Natural killer cell (primary cell): ENCODE data around the gene TUFM. TPM values are rescaled to one million over a fixed set of nuclear protein-coding genes. Genes with fewer than 3 reads are reported as not detected.
A peak's percentile ranks its signal among the peaks of the same experiment; 100 is the strongest.

Experiments used
- ATAC-seq, 3 donors: fragments of 150-1000 bp in 2 of 3; fragments of 200-7000 bp in 1 of 3; cut with Tn5 transposase; 1 replicate in 1 of 3; 2 replicates in 2 of 3; pipeline ENCODE4 v1.10.0; 2021; ENCODE audit warnings: mild to moderate bottlenecking in 2 of 3, moderate library complexity in 2 of 3
- DNase-seq, 2 donors: peaks; one replicate each; pipeline versions ENCODE4 v3.0.0 to v3.0.0-alpha.2; 2013 to 2021; ENCODE audit warnings: mixed read lengths in 1 of 2
- H3K27ac ChIP-seq: one replicate; pipeline ENCODE4 v1.5.1; 2013; ENCODE audit warnings: mild to moderate bottlenecking, low read length
- H3K27me3 ChIP-seq: one replicate; pipeline ENCODE4 v1.6.1; 2013; ENCODE audit warnings: low read length; ENCODE audit not compliant: control insufficient read depth, insufficient read depth
- H3K36me3 ChIP-seq: one replicate; pipeline ENCODE4 v1.6.1; 2013; ENCODE audit warnings: low read length; ENCODE audit not compliant: control insufficient read depth, insufficient read depth
- H3K4me1 ChIP-seq: one replicate; pipeline ENCODE4 v1.6.1; 2013; ENCODE audit warnings: low read length; ENCODE audit not compliant: control insufficient read depth, insufficient read depth
- H3K4me3 ChIP-seq: one replicate; pipeline ENCODE4 v1.5.1; 2013; ENCODE audit warnings: low read length
- H3K9me3 ChIP-seq: one replicate; pipeline ENCODE4 v1.6.1; 2013; ENCODE audit warnings: low read length; ENCODE audit not compliant: control insufficient read depth, insufficient read depth
- H3K27ac Mint-ChIP-seq, 2 donors: one replicate each; pipeline ENCODE4 v1.8.0; 2022; ENCODE audit warnings: mild to moderate bottlenecking in 2 of 2, mixed read lengths in 2 of 2, moderate library complexity in 1 of 2
- H3K27me3 Mint-ChIP-seq, 2 donors: one replicate each; pipeline ENCODE4 v1.8.0; 2022; ENCODE audit warnings: low read depth in 2 of 2, mixed read lengths in 2 of 2
- H3K36me3 Mint-ChIP-seq: one replicate; pipeline ENCODE4 v1.8.0; 2022; ENCODE audit warnings: mixed read lengths
- H3K4me1 Mint-ChIP-seq, 2 donors: one replicate each; pipeline ENCODE4 v1.8.0; 2022; ENCODE audit warnings: mixed read lengths in 2 of 2
- H3K4me3 Mint-ChIP-seq: one replicate; pipeline ENCODE4 v1.8.0; 2022; ENCODE audit warnings: mild to moderate bottlenecking, moderate library complexity, mixed read lengths
- H3K9me3 Mint-ChIP-seq, 2 donors: one replicate each; pipeline ENCODE4 v1.8.0; 2022; ENCODE audit warnings: mixed read lengths in 2 of 2
- WGBS: methylation state at CpG from one replicate; pipeline ENCODE4 v1.1.7; 2013; ENCODE audit warnings: missing lambda C conversion rate; ENCODE audit not compliant: insufficient coverage; 5-methylcytosine and 5-hydroxymethylcytosine counted together
- intact Hi-C: fragments of 100-400 bp; cut with micrococcal nuclease; formaldehyde crosslinking; loops from one replicate; pipeline ENCODE4 v1.14.2; 2022
- total RNA-seq, 4 donors: library from RNA; stranded (reverse); fragments of 120-200 nt in 1 of 4; gene quantifications; one replicate each; pipeline versions ENCODE4 v1.2.3 to v1.2.4, GENCODE V29; 2013 to 2022
- TF ChIP-seq, protein P1 (sequence below): fragments of 200-600 bp; IDR thresholded peaks from one replicate; pipeline ENCODE4 v1.8.0; 2022; ENCODE audit warnings: antibody characterized with exemption

Gene TUFM
- total RNA-seq, 3 donors from 2014 or later (not counting 1 experiment from before 2014, with no cell fraction given) = 108 to 128 (median 118) TPM

- intact Hi-C loops = no loop called here
- 92% methylated on average over 12 of the region's 12 CpGs for WGBS
- no peaks in the 10 kb centered on the region for H3K9me3 ChIP-seq
- Mint-ChIP-seq H3K36me3 (peaks cover 7% of the 10 kb centered on the region), H3K27me3 (no peaks in the 10 kb centered on the region), H3K4me3 (peak overlapping the region; percentile 82), H3K9me3 (no peaks in the 10 kb centered on the region), H3K4me1 (peaks cover 22 to 42% of the 10 kb centered on the region in 2 donors), H3K27ac (peak overlapping the region; percentile 95 to 96)
- H3K4me1 ChIP-seq = peaks cover 29% of the 10 kb centered on the region
- no peak overlapping the region for H3K27ac ChIP-seq
- no peak overlapping the region for H3K4me3 ChIP-seq
- H3K27me3 ChIP-seq = no peaks in the 10 kb centered on the region
- DNase-seq (no peak), ATAC-seq (no peak)
- TF ChIP-seq, protein P1, sequence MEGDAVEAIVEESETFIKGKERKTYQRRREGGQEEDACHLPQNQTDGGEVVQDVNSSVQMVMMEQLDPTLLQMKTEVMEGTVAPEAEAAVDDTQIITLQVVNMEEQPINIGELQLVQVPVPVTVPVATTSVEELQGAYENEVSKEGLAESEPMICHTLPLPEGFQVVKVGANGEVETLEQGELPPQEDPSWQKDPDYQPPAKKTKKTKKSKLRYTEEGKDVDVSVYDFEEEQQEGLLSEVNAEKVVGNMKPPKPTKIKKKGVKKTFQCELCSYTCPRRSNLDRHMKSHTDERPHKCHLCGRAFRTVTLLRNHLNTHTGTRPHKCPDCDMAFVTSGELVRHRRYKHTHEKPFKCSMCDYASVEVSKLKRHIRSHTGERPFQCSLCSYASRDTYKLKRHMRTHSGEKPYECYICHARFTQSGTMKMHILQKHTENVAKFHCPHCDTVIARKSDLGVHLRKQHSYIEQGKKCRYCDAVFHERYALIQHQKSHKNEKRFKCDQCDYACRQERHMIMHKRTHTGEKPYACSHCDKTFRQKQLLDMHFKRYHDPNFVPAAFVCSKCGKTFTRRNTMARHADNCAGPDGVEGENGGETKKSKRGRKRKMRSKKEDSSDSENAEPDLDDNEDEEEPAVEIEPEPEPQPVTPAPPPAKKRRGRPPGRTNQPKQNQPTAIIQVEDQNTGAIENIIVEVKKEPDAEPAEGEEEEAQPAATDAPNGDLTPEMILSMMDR = no peak
- H3K36me3 ChIP-seq = peaks cover 21% of the 10 kb centered on the region
These were observed 19.0 kb upstream of the TUFM start for GRCh38 chr16:28865001-28865688.

DNA sequence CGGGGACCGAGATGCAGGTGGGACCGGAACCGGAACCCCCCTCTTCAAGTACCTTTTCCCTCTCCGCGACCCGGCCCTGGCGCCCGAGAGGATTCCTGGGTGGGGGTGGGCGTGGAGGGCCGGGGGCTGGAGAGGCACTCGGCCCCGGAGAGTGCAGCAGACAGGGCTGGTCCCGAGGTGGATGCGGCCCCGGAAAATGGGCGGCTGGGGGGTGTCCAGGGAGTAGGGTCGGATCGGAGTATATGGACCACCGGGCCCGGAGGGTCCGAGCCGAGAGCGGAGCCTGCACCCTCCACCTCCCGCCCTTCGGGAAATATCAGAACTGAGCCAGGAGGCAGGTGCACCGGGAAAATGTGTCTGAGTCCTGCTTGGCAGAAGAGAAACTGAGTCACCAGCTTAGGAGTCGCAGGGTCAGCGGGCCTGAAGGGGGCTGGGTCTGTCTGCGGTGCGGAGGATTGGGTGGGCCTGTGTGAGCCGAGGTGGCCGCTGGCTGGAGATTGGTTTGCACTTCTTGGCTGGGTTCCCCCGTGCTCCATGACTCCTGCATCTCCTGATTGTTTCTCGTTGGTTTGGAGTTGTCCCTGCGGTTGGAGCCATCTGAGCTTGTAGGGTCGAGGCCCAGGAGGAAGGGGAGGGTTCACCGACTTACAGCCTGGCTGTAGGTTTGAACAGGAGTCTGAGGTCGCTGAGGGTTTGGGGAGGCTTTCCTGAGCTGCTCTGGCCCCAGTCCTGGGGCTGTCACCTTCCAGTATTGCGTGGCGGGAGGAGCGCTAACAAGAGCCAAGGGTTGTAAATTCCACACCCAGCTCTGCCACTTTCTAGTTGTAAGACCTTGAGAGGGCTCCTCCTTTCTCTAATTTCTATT, 18.0 kb upstream of the TUFM start:
- H3K27me3 ChIP-seq = no peaks in the 10 kb centered on the region
- peaks cover 29% of the 10 kb centered on the region for H3K4me1 ChIP-seq
- peak in 1 of 2 donors; percentile 67 for DNase-seq
- ATAC-seq = no peak
- H3K36me3 Mint-ChIP-seq = no peaks in the 10 kb centered on the region
- peak overlapping the region; percentile 99 for H3K4me3 ChIP-seq
- TF ChIP-seq, protein P1 = no peak
- H3K4me3 Mint-ChIP-seq = peak overlapping the region; percentile 98
- H3K27ac ChIP-seq = peak overlapping the region; percentile 98
- intact Hi-C loops = loop anchor here (2.0 to 5.0 kb wide), 3 partner anchors 17 to 63 kb away; partner anchors contain the start of genes ATXN2L, RABEP2 and TUFM
- peaks cover 12% of the 10 kb centered on the region for H3K36me3 ChIP-seq
- H3K9me3 Mint-ChIP-seq = no peaks in the 10 kb centered on the region
- no peaks in the 10 kb centered on the region for H3K27me3 Mint-ChIP-seq
- H3K4me1 Mint-ChIP-seq = peaks cover 18 to 40% of the 10 kb centered on the region in 2 donors
- WGBS = 3% methylated on average over 38 of the region's 42 CpGs
- no peaks in the 10 kb centered on the region for H3K9me3 ChIP-seq
- peak overlapping the region; percentile 95 to 96 for H3K27ac Mint-ChIP-seq

DNA sequence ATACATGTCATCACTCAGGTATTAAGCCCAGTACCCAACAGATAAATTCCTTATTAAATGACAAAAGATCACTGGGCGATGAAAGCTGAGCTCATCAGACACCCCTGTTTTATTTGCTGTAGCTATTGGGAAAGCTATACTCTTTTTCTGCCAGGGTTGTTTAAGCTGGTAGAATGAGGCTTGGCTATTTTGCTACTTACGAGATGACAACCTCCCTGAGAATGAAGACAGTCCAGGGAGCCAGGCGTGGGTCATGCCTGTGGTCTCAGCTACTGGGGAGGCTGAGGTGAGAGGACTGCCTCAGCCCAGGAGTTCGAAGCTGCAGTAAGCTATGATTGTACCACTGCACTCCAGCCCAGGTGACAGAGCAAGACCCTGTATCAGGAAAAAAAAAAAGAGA, 13.2 kb upstream of the TUFM start:
- intact Hi-C loops = no loop called here
- peaks cover 19% of the 10 kb centered on the region for H3K4me1 ChIP-seq
- Mint-ChIP-seq H3K4me3 (no peak overlapping the region), H3K9me3 (no peaks in the 10 kb centered on the region), H3K36me3 (no peaks in the 10 kb centered on the region), H3K27ac (no peak overlapping the region), H3K27me3 (no peaks in the 10 kb centered on the region), H3K4me1 (peaks cover 10 to 13% of the 10 kb centered on the region in 2 donors)
- H3K9me3 ChIP-seq = no peaks in the 10 kb centered on the region
- 65% methylated on average over 4 of the region's 4 CpGs for WGBS
- DNase-seq (no peak), ATAC-seq (no peak)
- no peaks in the 10 kb centered on the region for H3K27me3 ChIP-seq
- no peak overlapping the region for H3K4me3 ChIP-seq
- H3K27ac ChIP-seq = no peak overlapping the region
- no peaks in the 10 kb centered on the region for H3K36me3 ChIP-seq
- TF ChIP-seq, protein P1 = no peak
